Measurements from ENCODE around the gene PDE8A. TPM values are rescaled to one million over a fixed set of nuclear protein-coding genes. Genes with fewer than 3 reads are reported as not detected.

PDE8A gene
- total and polyA plus RNA-seq, 10 of the 15 experiments (the other 5 are each of a cell fraction or from before 2014, with no cell fraction given) = 6.7 to 69.2 (median 27.2) TPM

DNA sequence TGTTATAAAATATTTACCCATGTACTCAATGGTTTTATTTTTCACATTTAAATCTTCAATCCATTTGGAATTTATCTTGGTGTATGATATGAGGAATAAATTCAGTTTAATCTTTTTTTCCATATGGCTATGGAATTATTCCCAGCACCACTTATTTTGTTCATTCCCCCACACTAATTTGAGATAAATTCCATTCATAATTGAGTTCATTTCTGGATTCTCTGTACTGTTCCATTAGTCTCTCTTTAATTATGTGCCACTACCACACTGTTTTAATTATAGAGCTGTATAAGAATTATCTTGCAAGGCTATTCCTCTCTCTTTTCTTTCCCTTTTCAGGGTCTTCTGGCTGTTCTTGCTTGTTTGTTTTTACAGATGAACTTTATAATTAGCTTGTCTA is 34.6 kb downstream of the PDE8A start:
- intact Hi-C loops (cut with micrococcal nuclease; ENCODE audit: unreplicated experiment) (no loop called here), in situ Hi-C loops (cut with MboI) (no loop called here)
- ChIA-PET CTCF (interaction anchor here (0.7 to 1.3 kb wide), 3 partner anchors 11 to 28 kb away, joined by 3 to 4 read pairs (median 3); no protein-coding TSS in a partner anchor), POLR2A (interaction anchor here (0.5 to 1.3 kb wide), 2 partner anchors 13 kb away, joined by 3 to 4 read pairs; no protein-coding TSS in a partner anchor), RAD21 (ENCODE audit: unreplicated experiment) (interaction anchor here (0.6 kb wide), 1 partner anchor 29 kb away, joined by 5 read pairs; no protein-coding TSS in a partner anchor), SMC1A (ENCODE audit: uncharacterized antibody, unreplicated experiment) (interaction anchor here (0.9 kb wide), 1 partner anchor 11 kb away, joined by 3 read pairs; no protein-coding TSS in a partner anchor)
- no peaks in the 10 kb centered on the region for H4K20me1 ChIP-seq (ENCODE audit: control insufficient read depth, insufficient read depth)
- H3K9ac ChIP-seq (ENCODE audit: control insufficient read depth, insufficient read depth, low read length) = no peak overlapping the region
- H3K4me2 ChIP-seq (ENCODE audit: control insufficient read depth, insufficient read depth) = no peak overlapping the region
- H3K4me1 ChIP-seq (ENCODE audit: control insufficient read depth, insufficient read depth, low read length) = peaks cover 24% of the 10 kb centered on the region
- no peak overlapping the region for H3K4me3 ChIP-seq
- no peaks in the 10 kb centered on the region for H3K36me3 ChIP-seq (ENCODE audit: control insufficient read depth in 2 of 2, insufficient read depth in 2 of 2, low read length in 1 of 2)
- TF ChIP-seq ZNF217 (IDR thresholded peaks at IDR 0.05) (no peak), ZZZ3 (IDR thresholded peaks at IDR 0.05; ENCODE audit: control insufficient read depth, insufficient read length, low read depth) (no peak), ZNF622 (IDR thresholded peaks at IDR 0.05) (no peak), RELA (IDR thresholded peaks at IDR 0.05; ENCODE audit: borderline replicate concordance, partially characterized antibody) (no peak), WRNIP1 (IDR thresholded peaks at IDR 0.05; ENCODE audit: borderline replicate concordance, low read depth, low read length) (no peak), CEBPB (IDR thresholded peaks at IDR 0.05; ENCODE audit: borderline replicate concordance in 1 of 2, low read depth in 2 of 2, low read length in 2 of 2) (no peak), PML (IDR thresholded peaks at IDR 0.05; ENCODE audit: low read length) (no peak)
- TF ChIP-seq, protein P1, sequence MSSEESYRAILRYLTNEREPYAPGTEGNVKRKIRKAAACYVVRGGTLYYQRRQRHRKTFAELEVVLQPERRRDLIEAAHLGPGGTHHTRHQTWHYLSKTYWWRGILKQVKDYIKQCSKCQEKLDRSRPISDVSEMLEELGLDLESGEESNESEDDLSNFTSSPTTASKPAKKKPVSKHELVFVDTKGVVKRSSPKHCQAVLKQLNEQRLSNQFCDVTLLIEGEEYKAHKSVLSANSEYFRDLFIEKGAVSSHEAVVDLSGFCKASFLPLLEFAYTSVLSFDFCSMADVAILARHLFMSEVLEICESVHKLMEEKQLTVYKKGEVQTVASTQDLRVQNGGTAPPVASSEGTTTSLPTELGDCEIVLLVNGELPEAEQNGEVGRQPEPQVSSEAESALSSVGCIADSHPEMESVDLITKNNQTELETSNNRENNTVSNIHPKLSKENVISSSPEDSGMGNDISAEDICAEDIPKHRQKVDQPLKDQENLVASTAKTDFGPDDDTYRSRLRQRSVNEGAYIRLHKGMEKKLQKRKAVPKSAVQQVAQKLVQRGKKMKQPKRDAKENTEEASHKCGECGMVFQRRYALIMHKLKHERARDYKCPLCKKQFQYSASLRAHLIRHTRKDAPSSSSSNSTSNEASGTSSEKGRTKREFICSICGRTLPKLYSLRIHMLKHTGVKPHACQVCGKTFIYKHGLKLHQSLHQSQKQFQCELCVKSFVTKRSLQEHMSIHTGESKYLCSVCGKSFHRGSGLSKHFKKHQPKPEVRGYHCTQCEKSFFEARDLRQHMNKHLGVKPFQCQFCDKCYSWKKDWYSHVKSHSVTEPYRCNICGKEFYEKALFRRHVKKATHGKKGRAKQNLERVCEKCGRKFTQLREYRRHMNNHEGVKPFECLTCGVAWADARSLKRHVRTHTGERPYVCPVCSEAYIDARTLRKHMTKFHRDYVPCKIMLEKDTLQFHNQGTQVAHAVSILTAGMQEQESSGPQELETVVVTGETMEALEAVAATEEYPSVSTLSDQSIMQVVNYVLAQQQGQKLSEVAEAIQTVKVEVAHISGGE (CRISPR knock-in tag; IDR thresholded peaks at IDR 0.05) = no peak
- DNase-seq (ENCODE audit: low read depth, low spot score) (no peak), FAIRE-seq (no peak), ATAC-seq (no peak)
- peaks cover 1% of the 10 kb centered on the region; the same call in 2 of the 3 replicates for H3K9me3 ChIP-seq (replicated peaks; ENCODE audit: control insufficient read depth, insufficient read depth, low read length)
- no peaks in the 10 kb centered on the region for H3K27me3 ChIP-seq (replicated peaks in 1 of 2; ENCODE audit: control insufficient read depth in 2 of 2, insufficient read depth in 2 of 2, low read length in 1 of 2)
- no peak overlapping the region for H2AFZ ChIP-seq (ENCODE audit: control insufficient read depth, low read depth, low read length)
- no TSS peak for BruUV-seq (replicated peaks)
- H3K79me2 ChIP-seq (ENCODE audit: control insufficient read depth, insufficient read depth, low read length) = peaks cover 48% of the 10 kb centered on the region
- H3K27ac ChIP-seq (ENCODE audit: control insufficient read depth, insufficient read depth) = no peak overlapping the region
